Activated CD4-positive, alpha-beta T cell treated with anti-CD3 and anti-CD28 coated beads for 36 hours (primary cell): ENCODE results near the gene UBE2O. TPM values are rescaled to one million over a fixed set of nuclear protein-coding genes. Genes with fewer than 3 reads are reported as not detected.

ENCODE experiments used
- ATAC-seq: fragments of 200-7000 bp; cut with Tn5 transposase; one replicate; pipeline ENCODE4 v1.10.0; 2021; ENCODE audit warnings: mild to moderate bottlenecking, moderate library complexity
- CTCF ChIA-PET: fragments of 350-600 bp; sonication (Branson Sonifier 250); formaldehyde crosslinking; loops from one replicate; lab custom pipeline; 2021; ENCODE audit warnings: antibody characterized with exemption; lab: Charles Lee
- POLR2A ChIA-PET: fragments of 350-600 bp; sonication (Branson Sonifier 250); formaldehyde crosslinking; loops from one replicate; lab custom pipeline; 2021; ENCODE audit warnings: antibody characterized with exemption, inconsistent platforms; lab: Charles Lee
- DNase-seq: peaks from one replicate; pipeline ENCODE4 v3.0.0-alpha.2; 2020
- H3K27ac Mint-ChIP-seq: one replicate; pipeline ENCODE4 v1.8.0; 2021; ENCODE audit warnings: mixed read lengths
- H3K27me3 Mint-ChIP-seq: one replicate; pipeline ENCODE4 v1.8.0; 2021; ENCODE audit warnings: mixed read lengths
- H3K36me3 Mint-ChIP-seq: one replicate; pipeline ENCODE4 v1.8.0; 2021; ENCODE audit warnings: low read depth, mixed read lengths
- H3K4me1 Mint-ChIP-seq: one replicate; pipeline ENCODE4 v1.8.0; 2021; ENCODE audit warnings: mixed read lengths
- H3K4me3 Mint-ChIP-seq: one replicate; pipeline ENCODE4 v1.8.0; 2021; ENCODE audit warnings: mild to moderate bottlenecking, moderate library complexity, mixed read lengths
- H3K9me3 Mint-ChIP-seq: one replicate; pipeline ENCODE4 v1.8.0; 2021; ENCODE audit warnings: low read depth, mixed read lengths
- intact Hi-C, 2 experiments: fragments of 100-400 bp; cut with DNase I in 1 of 2; cut with micrococcal nuclease in 1 of 2; formaldehyde crosslinking; loops; one replicate each; pipeline versions ENCODE4 v1.14.2 to v1.15.1; 2022 to 2024; cut with DNase I, micrococcal nuclease
- total RNA-seq, 2 experiments: library from RNA; stranded (reverse); gene quantifications; one replicate each; pipeline ENCODE4 v1.2.3, GENCODE V29; 2021

Gene UBE2O
- total RNA-seq, 2 experiments from 2014 or later = 28.1 to 30.7 TPM

DNA sequence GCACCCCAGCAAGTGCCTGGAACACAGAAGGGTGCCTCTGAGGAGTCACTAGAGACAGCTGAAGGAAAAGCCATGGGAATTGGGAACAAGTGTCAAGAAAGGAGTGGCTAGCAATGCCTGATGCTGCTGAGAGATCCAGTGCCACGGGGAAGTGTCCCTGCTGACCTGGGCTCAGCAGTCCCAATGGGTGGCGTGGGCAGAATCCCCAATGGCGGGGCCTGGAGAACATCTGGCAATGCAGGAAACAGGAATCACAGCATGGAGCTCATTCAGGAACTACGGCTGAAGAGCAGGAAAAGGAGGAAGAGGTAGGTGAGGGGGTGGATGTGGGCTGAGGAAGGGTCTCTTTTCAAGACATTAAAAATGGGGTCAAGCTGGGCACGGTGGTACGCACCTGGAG lies 30.1 kb downstream of the UBE2O start:
- Mint-ChIP-seq H3K4me3 (no peak overlapping the region), H3K27ac (no peak overlapping the region), H3K4me1 (peaks cover 20% of the 10 kb centered on the region), H3K27me3 (no peaks in the 10 kb centered on the region), H3K9me3 (no peaks in the 10 kb centered on the region), H3K36me3 (peaks cover 4% of the 10 kb centered on the region)
- DNase-seq = no peak
- no peak for ATAC-seq
- intact Hi-C loops = no loop called here
- ChIA-PET CTCF (interaction anchor here (0.6 to 1.7 kb wide), 5 partner anchors 12 to 419 kb away, joined by 3 to 5 read pairs (median 3); no protein-coding TSS in a partner anchor), POLR2A (interaction anchor here (0.6 kb wide), 1 partner anchor 36 kb away, joined by 3 read pairs; no protein-coding TSS in a partner anchor)

DNA sequence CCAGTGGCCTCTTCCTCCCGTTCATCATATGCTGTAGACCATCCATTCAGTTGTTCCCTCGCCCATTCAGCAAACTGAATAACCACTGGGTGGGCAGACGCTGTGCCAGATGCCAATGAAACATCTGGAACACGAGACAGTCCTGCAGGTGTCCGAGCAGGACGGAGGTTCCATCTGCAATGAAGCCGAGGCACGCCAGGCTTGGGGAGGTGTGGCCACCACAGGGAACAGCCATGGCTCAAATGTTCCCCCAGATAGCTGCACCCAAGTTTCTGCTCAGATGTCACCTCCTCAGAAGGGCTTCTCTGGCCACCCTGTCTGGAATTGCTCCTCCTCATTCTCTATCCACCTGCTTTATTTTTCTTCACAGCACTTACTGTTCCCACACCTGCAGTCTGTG lies 30.5 kb downstream of the UBE2O start:
- CTCF ChIA-PET = interaction anchor here (0.7 to 1.7 kb wide), 3 partner anchors 14 to 418 kb away, joined by 3 to 5 read pairs (median 4); no protein-coding TSS in a partner anchor

DNA sequence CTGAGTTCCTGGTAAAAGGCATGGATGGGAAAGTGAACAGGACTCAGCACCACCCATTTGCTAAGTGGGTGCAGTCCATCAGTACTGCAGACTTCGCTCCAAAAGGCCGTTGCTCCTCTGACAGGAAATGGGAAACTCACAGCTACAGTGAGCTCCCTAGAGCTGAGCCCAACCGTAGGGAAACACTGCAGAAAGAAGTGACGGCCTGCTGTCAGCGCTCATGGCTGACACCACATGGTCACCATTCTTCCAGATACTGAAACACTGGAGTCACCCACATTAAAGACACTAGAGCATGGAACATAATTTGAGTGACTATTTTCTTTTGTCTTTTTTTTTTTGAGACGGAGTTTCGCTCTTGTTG lies 31.9 kb downstream of the UBE2O start:
- Mint-ChIP-seq H3K4me3 (no peak overlapping the region), H3K4me1 (peaks cover 17% of the 10 kb centered on the region), H3K27me3 (no peaks in the 10 kb centered on the region), H3K36me3 (peaks cover 8% of the 10 kb centered on the region), H3K9me3 (no peaks in the 10 kb centered on the region), H3K27ac (peak overlapping the region; percentile 11)
- ATAC-seq = no peak
- ChIA-PET CTCF (interaction anchor here (1.2 kb wide), 1 partner anchor 15 kb away, joined by 4 read pairs; no protein-coding TSS in a partner anchor), POLR2A (no interaction called here)
- DNase-seq = no peak
- intact Hi-C loops = no loop called here

More for the DNA sequence above, 30.5 kb downstream of the UBE2O start:
- H3K36me3 Mint-ChIP-seq = peaks cover 8% of the 10 kb centered on the region
- POLR2A ChIA-PET = no interaction called here
- H3K9me3 Mint-ChIP-seq = no peaks in the 10 kb centered on the region
- DNase-seq (no peak), ATAC-seq (no peak)
- H3K27ac Mint-ChIP-seq = no peak overlapping the region
- intact Hi-C loops = no loop called here
- peaks cover 23% of the 10 kb centered on the region for H3K4me1 Mint-ChIP-seq
- no peak overlapping the region for H3K4me3 Mint-ChIP-seq
- no peaks in the 10 kb centered on the region for H3K27me3 Mint-ChIP-seq

DNA sequence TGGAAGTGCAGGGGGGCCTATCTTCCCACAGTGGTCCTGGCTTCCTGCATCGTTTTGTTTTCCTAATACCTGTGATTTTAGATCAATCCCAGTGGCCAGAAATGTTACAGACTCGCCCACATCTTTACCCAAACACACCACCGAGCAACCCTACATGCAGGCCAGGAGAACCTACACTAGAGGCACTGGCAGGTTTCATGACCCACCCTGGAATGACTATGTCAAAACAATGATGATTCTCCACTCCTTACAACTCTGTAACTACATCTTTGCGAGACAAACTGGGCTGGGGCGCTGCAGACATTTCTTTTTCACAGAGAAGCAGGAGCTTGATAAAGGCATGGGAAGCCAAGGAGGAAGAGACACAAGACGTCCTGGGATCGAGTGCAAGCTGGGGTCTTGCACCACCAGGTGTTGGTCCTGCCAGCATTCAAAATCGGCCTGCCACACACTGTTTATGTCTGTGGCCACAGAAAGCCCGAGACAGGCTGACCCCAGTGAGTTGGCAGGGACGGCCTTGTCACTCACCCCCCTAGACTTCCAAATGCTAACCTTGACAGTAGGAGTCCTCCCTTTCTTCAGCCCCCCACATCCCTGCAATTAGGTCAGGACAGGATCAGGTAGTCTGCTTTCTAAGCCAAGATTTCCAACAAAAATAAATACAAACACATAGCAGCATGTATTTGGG lies 32.5 kb downstream of the UBE2O start:
- CTCF ChIA-PET = interaction anchor here (1.2 kb wide), 1 partner anchor 15 kb away, joined by 4 read pairs; no protein-coding TSS in a partner anchor
- no peak overlapping the region for H3K4me3 Mint-ChIP-seq

DNA sequence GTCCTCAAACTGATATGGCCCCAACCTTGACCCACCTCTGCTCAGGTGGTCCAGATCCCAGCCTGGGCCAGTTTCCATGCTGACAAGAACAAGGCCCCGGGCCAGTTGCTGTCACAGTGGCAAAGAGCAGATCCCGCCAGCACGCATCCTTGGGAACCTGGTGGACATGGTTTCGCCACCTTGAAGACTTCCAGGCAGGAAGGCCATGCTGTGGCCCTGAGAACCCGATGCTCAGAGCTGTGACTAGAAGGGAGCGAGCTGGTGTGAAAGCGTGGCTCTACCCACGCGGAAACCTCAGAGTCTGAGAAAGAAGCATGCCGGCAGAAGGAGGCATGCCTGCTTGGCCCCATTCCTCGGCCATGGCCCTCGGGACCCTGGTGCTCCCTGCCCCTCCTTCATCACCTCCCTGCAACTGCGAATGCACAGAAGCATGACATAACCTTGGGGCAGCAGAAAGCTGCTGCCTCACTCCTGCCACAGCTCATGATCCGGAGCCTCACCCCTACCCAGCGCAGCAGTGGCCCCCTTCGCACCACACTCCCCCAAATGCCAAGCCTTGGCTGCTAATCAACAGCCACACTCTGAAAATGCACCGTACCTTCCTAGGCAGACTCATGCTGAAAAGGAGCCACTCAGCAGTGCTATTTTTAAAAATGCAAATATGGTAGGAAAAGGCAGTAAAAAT lies 33.2 kb downstream of the UBE2O start:
- Mint-ChIP-seq H3K27me3 (no peaks in the 10 kb centered on the region), H3K4me1 (peaks cover 17% of the 10 kb centered on the region), H3K36me3 (peaks cover 8% of the 10 kb centered on the region), H3K4me3 (no peak overlapping the region), H3K9me3 (no peaks in the 10 kb centered on the region), H3K27ac (no peak overlapping the region)
- ChIA-PET CTCF (interaction anchor here (0.6 kb wide), 1 partner anchor 283 kb away, joined by 3 read pairs; no protein-coding TSS in a partner anchor), POLR2A (no interaction called here)
- intact Hi-C loops = no loop called here
- DNase-seq = no peak
- no peak for ATAC-seq

More for the DNA sequence above, 32.5 kb downstream of the UBE2O start:
- peak overlapping the region; percentile 11 for H3K27ac Mint-ChIP-seq
- intact Hi-C loops = no loop called here
- peaks cover 17% of the 10 kb centered on the region for H3K4me1 Mint-ChIP-seq
- H3K27me3 Mint-ChIP-seq = no peaks in the 10 kb centered on the region
- POLR2A ChIA-PET = no interaction called here
- H3K9me3 Mint-ChIP-seq = no peaks in the 10 kb centered on the region
- DNase-seq = no peak
- peaks cover 8% of the 10 kb centered on the region for H3K36me3 Mint-ChIP-seq
- no peak for ATAC-seq

DNA sequence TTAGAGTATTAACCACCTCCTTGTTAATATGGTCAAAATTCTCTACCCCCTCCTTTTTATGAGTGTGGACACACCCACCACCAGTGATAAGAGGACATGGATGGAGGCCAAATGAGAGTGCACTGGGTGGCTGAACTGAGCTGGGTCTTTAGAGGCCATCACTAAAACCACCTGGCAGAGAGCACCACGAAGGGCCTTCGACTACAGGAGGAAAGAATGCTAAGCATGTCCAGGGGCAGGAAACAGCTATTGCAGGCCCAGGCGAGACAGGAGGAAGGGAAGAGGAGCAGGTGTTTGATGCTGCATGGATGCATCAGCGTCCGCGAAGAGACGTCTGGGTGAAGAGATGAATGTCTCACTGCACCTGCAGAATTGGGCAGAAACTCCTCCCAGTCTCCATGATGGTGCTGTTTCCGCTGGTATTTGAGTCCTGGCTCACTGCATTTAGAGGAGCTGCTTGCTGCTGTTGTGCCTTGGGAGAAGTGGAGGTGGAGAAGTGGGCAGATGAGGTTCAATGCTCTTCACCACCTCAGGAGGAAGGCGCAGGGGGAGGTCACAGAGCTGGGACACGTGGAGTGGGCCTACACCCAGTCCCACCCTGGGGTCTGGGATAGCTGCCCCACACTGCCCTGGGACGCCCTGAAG lies 35.3 kb downstream of the UBE2O start:
- no peaks in the 10 kb centered on the region for H3K9me3 Mint-ChIP-seq
- intact Hi-C loops = no loop called here
- ATAC-seq (no peak), DNase-seq (no peak)
- H3K36me3 Mint-ChIP-seq = peaks cover 6% of the 10 kb centered on the region
- CTCF ChIA-PET = interaction anchor here (0.7 to 3.2 kb wide), 5 partner anchors 9 to 90 kb away, joined by 4 to 8 read pairs (median 4); no protein-coding TSS in a partner anchor
- no peaks in the 10 kb centered on the region for H3K27me3 Mint-ChIP-seq
- peak overlapping the region; percentile 13 for H3K27ac Mint-ChIP-seq
- peaks cover 18% of the 10 kb centered on the region for H3K4me1 Mint-ChIP-seq
- POLR2A ChIA-PET = no interaction called here
- no peak overlapping the region for H3K4me3 Mint-ChIP-seq

DNA sequence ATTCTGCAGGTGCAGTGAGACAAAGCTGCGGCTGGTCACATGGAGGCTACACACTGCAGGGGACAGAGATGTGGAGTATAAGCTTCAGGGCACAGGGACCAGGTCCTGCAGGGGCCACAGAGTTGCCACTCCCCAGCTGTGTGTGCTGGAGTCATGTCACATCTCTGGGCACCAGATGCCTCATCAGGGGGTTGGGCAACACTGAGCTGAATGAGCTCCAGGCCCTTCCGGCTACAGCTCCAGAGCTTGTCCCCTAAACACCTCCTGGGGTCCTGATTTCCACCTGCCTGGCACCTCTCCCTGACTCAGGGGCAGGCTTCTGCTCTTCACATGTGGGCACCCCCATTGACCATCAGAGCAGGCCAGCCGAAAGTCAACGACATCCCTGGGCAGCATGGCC lies 36.1 kb downstream of the UBE2O start:
- DNase-seq (no peak), ATAC-seq (no peak)
- Mint-ChIP-seq H3K4me3 (no peak overlapping the region), H3K9me3 (no peaks in the 10 kb centered on the region), H3K27me3 (no peaks in the 10 kb centered on the region), H3K27ac (no peak overlapping the region), H3K4me1 (peaks cover 18% of the 10 kb centered on the region), H3K36me3 (peaks cover 6% of the 10 kb centered on the region)
- CTCF ChIA-PET = interaction anchor here (0.7 to 3.2 kb wide), 6 partner anchors 8 to 137 kb away, joined by 3 to 8 read pairs (median 4); no protein-coding TSS in a partner anchor
- intact Hi-C loops = no loop called here
- POLR2A ChIA-PET = interaction anchor here (1.0 kb wide), 1 partner anchor 11 kb away, joined by 3 read pairs; no protein-coding TSS in a partner anchor

DNA sequence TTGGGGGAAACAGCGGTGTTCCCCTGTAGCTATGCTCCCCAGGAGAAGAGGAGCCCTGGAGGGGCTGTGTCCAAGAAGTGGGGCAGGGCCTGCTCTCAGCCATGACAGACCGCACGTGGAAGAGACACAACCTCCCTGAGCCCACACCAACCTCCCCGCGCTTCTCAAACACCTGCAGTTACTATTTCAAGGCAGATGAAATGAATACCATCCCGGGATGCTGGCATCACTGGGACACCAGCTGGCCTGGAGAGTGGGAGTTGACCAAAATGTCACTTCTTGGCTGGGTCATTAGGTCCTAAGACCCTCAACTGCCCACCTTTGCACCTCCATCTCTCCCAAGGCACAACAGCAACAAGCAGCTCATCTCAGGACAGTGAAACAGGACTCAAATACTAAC lies 36.5 kb downstream of the UBE2O start:
- CTCF ChIA-PET = interaction anchor here (1.0 to 3.2 kb wide), 3 partner anchors 8 to 137 kb away, joined by 3 to 8 read pairs (median 4); no protein-coding TSS in a partner anchor

DNA sequence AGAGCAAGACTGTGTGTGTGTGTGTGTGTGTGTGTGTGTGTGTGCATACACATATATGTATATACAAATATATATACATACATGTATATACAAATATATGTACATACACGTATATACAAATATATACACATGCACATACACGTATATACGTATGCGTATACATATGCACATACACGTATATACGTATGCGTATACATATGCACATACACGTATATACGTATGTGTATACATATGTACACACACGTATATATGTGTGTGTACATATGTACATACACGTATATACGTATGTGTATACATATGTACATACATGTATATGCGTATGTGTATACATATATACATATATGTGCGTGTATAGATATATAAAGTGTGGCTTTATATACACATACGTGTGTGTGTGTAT lies 37.2 kb downstream of the UBE2O start:
- DNase-seq = no peak
- intact Hi-C loops = no loop called here
- Mint-ChIP-seq H3K4me3 (no peak overlapping the region), H3K9me3 (no peaks in the 10 kb centered on the region), H3K4me1 (peaks cover 17% of the 10 kb centered on the region), H3K27ac (no peak overlapping the region), H3K27me3 (no peaks in the 10 kb centered on the region), H3K36me3 (peaks cover 6% of the 10 kb centered on the region)
- POLR2A ChIA-PET = no interaction called here
- CTCF ChIA-PET = interaction anchor here (2.0 kb wide), 1 partner anchor 92 kb away, joined by 4 read pairs; no protein-coding TSS in a partner anchor
- ATAC-seq = no peak

More for the DNA sequence above, 36.5 kb downstream of the UBE2O start:
- H3K4me3 Mint-ChIP-seq = no peak overlapping the region
- H3K9me3 Mint-ChIP-seq = no peaks in the 10 kb centered on the region
- intact Hi-C loops = no loop called here
- ATAC-seq = no peak
- no peak for DNase-seq
- H3K27me3 Mint-ChIP-seq = no peaks in the 10 kb centered on the region
- H3K4me1 Mint-ChIP-seq = peaks cover 18% of the 10 kb centered on the region
- H3K27ac Mint-ChIP-seq = no peak overlapping the region
- POLR2A ChIA-PET = interaction anchor here (1.0 kb wide), 1 partner anchor 11 kb away, joined by 3 read pairs; no protein-coding TSS in a partner anchor
- peaks cover 6% of the 10 kb centered on the region for H3K36me3 Mint-ChIP-seq

DNA sequence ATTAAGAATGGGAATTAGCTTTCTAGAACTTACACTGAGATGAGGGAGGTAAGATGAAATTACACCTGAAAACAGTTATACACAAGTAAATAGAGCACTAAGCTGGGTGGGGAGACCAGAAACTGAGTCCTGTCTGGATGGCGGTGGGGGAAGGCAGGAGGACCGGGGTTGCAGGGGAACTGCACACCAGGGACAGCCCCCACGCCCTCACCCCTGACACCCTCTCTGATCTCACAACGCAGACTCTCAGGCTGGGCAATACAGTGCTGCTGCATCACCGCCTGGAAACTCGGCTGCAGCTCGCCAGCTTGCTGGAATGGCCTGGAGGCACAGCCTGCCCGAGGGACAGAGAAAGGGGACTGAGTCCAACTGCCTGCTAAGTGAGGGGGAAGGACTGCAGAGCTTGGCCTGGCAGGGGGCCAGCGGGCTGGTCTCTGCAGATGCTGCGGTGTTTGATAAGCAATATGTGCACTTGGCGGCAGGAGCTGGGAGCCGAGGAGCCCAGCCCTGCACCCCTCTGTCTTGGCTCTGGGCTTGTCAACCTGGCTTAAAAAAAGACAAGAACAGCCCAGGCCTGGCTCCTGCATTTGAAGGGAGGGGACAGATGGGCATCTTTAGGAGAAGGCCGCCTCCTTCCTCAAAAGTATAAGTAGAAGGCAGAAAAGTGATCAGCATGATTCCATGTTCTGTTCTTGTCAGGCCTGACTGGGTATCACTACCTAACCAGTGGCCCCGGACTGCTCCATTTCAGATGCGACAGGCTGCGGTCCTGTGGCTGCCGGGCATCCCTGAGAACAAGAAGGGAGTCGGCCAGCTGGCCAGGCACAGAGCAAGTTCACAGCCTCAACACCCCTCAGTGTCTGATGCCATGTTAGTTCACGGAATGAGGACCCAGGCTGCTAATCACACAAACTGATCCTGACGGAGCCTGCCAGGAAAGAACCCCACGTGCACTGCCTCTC lies 38.3 kb downstream of the UBE2O start:
- Mint-ChIP-seq H3K36me3 (peaks cover 6% of the 10 kb centered on the region), H3K27me3 (no peaks in the 10 kb centered on the region)
- POLR2A ChIA-PET = no interaction called here

More for the DNA sequence above, 38.3 kb downstream of the UBE2O start:
- DNase-seq (no peak), ATAC-seq (no peak)
- CTCF ChIA-PET = interaction anchor here (0.6 to 5.5 kb wide), 5 partner anchors 16 to 401 kb away, joined by 3 to 34 read pairs (median 3); no protein-coding TSS in a partner anchor
- Mint-ChIP-seq H3K27ac (no peak overlapping the region), H3K9me3 (no peaks in the 10 kb centered on the region), H3K4me3 (no peak overlapping the region), H3K4me1 (peaks cover 8% of the 10 kb centered on the region)
- intact Hi-C loops = no loop called here
